Measurements from ENCODE around the gene GDPD4.

Gene GDPD4

DNA sequence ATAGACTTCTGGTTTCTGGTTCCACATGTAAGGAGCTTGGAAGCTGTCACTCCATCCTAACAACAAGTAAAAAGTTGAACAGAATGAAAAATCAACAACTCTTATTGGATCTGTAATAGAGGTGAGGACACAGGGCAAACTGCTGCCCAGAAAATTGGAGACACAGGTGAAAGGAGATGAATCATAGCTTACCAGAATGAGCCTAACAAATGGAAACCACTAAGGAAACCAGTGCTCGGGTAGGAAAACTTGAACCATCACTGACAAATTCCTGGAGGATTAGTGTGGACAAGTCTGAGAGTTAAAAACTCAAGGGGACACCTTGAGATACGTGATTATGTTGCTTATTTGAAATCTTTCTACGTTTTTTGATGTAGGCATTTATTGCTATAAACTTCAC is 52.1 kb downstream of the GDPD4 start:
- H3K9ac ChIP-seq (ENCODE audit: low read depth, low read length, poor library complexity, severe bottlenecking) = no peak overlapping the region
- no peaks in the 10 kb centered on the region for H3K9me2 ChIP-seq (replicated peaks; ENCODE audit: low read depth, low read length)
- no peak overlapping the region for H2AFZ ChIP-seq (ENCODE audit: low read length)
- H3K27me3 ChIP-seq (ENCODE audit: insufficient read depth, low read length, poor library complexity, severe bottlenecking) = no peaks in the 10 kb centered on the region
- H3K9me3 ChIP-seq (ENCODE audit: insufficient read depth, low read depth, low read length) = no peaks in the 10 kb centered on the region
- no peaks in the 10 kb centered on the region for H3K4me1 ChIP-seq (ENCODE audit: insufficient read depth, low read length, poor library complexity, severe bottlenecking)
- TF ChIP-seq, protein P1, sequence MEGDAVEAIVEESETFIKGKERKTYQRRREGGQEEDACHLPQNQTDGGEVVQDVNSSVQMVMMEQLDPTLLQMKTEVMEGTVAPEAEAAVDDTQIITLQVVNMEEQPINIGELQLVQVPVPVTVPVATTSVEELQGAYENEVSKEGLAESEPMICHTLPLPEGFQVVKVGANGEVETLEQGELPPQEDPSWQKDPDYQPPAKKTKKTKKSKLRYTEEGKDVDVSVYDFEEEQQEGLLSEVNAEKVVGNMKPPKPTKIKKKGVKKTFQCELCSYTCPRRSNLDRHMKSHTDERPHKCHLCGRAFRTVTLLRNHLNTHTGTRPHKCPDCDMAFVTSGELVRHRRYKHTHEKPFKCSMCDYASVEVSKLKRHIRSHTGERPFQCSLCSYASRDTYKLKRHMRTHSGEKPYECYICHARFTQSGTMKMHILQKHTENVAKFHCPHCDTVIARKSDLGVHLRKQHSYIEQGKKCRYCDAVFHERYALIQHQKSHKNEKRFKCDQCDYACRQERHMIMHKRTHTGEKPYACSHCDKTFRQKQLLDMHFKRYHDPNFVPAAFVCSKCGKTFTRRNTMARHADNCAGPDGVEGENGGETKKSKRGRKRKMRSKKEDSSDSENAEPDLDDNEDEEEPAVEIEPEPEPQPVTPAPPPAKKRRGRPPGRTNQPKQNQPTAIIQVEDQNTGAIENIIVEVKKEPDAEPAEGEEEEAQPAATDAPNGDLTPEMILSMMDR (conservative IDR thresholded peaks at IDR 0.05; ENCODE audit: low read length) = no peak
- no peak for TF ChIP-seq EZH2phosphoT487 (IDR thresholded peaks at IDR 0.05; ENCODE audit: borderline replicate concordance)
- no peaks in the 10 kb centered on the region for H3K79me2 ChIP-seq (ENCODE audit: insufficient read depth, low read length)
- no peaks in the 10 kb centered on the region for H3K36me3 ChIP-seq (ENCODE audit: insufficient read depth, low read length)
- no peak overlapping the region for H3K4me3 ChIP-seq (ENCODE audit: low read length, poor library complexity, severe bottlenecking)
- no peaks in the 10 kb centered on the region for H4K20me1 ChIP-seq (ENCODE audit: insufficient read depth, low read length, poor library complexity, severe bottlenecking)
- no peak overlapping the region for H3K4me2 ChIP-seq (ENCODE audit: low read depth, low read length, poor library complexity, severe bottlenecking)
- no peaks in the 10 kb centered on the region for H3F3A ChIP-seq (ENCODE audit: low read depth)

DNA sequence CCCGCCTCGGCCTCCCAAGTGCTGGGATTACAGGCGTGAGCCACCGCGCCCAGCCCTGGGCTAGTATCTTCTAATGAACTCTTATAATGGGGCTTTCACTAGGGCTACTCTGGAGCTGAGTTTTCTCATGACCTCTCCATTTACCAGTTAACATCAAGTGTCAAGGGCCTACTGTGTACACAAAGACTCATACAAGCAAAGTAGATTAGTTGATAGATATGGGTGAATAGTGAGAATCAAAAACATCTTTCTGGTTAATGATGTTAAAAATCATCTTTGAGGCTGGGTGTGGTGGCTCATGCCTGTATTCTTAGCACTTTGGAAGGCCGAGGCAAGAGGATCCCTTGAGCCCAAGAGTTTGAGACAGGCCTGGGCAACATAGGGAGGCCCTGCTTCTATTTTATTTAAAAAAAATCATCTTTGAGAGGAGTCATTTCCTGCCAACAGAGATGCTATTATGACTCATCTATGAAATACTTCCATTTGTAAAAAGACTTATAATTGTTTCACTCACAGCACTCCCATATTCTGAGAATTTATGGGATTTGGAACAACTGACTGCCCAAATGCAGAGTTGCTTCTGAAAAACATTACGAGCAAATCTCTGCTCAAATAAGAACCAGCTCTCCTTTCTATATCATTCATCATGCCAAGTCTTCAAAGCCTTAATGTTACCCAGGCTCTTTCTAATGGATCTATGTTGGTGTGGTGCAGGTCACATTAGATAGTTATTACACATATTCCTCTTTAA is 57.0 kb downstream of the GDPD4 start:
- Histone ChIP-seq H3K36me3 (ENCODE audit: insufficient read depth, low read length) (no peaks in the 10 kb centered on the region), H3F3A (ENCODE audit: low read depth) (no peaks in the 10 kb centered on the region), H2AFZ (ENCODE audit: low read length) (no peak overlapping the region), H3K4me2 (ENCODE audit: low read depth, low read length, poor library complexity, severe bottlenecking) (no peak overlapping the region), H3K9me3 (ENCODE audit: insufficient read depth, low read depth, low read length) (no peaks in the 10 kb centered on the region), H3K4me3 (ENCODE audit: low read length, poor library complexity, severe bottlenecking) (no peak overlapping the region), H3K9ac (ENCODE audit: low read depth, low read length, poor library complexity, severe bottlenecking) (no peak overlapping the region), H3K27me3 (ENCODE audit: insufficient read depth, low read length, poor library complexity, severe bottlenecking) (no peaks in the 10 kb centered on the region), H3K79me2 (ENCODE audit: insufficient read depth, low read length) (no peaks in the 10 kb centered on the region), H3K4me1 (ENCODE audit: insufficient read depth, low read length, poor library complexity, severe bottlenecking) (no peaks in the 10 kb centered on the region), H4K20me1 (ENCODE audit: insufficient read depth, low read length, poor library complexity, severe bottlenecking) (no peaks in the 10 kb centered on the region), H3K9me2 (replicated peaks; ENCODE audit: low read depth, low read length) (no peaks in the 10 kb centered on the region)
- TF ChIP-seq, protein P1 (conservative IDR thresholded peaks at IDR 0.05; ENCODE audit: low read length) = no peak
- TF ChIP-seq EZH2phosphoT487 (IDR thresholded peaks at IDR 0.05; ENCODE audit: borderline replicate concordance) = no peak

DNA sequence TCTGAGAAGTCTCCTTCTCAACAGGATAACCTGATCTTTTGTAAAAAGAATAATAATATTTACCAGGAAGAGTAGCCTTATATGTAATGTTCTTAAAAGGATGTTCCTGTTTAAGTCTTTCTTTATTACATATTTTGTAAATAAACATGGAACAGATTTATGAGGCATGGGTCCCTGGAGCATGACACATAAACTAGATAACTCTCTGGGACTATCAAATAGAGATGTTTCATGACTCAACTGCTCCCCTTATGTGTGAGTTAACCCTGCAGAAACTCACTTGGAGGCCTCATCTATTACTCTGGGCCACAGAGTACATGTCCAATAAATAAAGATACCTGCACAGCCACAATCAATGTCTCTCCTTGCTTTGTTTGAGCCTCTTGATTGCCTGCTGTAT is 64.6 kb downstream of the GDPD4 start:
- Histone ChIP-seq H4K20me1 (ENCODE audit: insufficient read depth, low read length, poor library complexity, severe bottlenecking) (no peaks in the 10 kb centered on the region), H3K4me2 (ENCODE audit: low read depth, low read length, poor library complexity, severe bottlenecking) (no peak overlapping the region), H3K4me1 (ENCODE audit: insufficient read depth, low read length, poor library complexity, severe bottlenecking) (no peaks in the 10 kb centered on the region), H3K4me3 (ENCODE audit: low read length, poor library complexity, severe bottlenecking) (no peak overlapping the region), H3K79me2 (ENCODE audit: insufficient read depth, low read length) (no peaks in the 10 kb centered on the region), H3K9ac (ENCODE audit: low read depth, low read length, poor library complexity, severe bottlenecking) (no peak overlapping the region), H3K36me3 (ENCODE audit: insufficient read depth, low read length) (no peaks in the 10 kb centered on the region), H3K27me3 (ENCODE audit: insufficient read depth, low read length, poor library complexity, severe bottlenecking) (no peaks in the 10 kb centered on the region), H3F3A (ENCODE audit: low read depth) (no peaks in the 10 kb centered on the region), H3K9me2 (replicated peaks; ENCODE audit: low read depth, low read length) (no peaks in the 10 kb centered on the region), H2AFZ (ENCODE audit: low read length) (no peak overlapping the region), H3K9me3 (ENCODE audit: insufficient read depth, low read depth, low read length) (no peaks in the 10 kb centered on the region)
- TF ChIP-seq EZH2phosphoT487 (IDR thresholded peaks at IDR 0.05; ENCODE audit: borderline replicate concordance) = no peak
- TF ChIP-seq, protein P1 (conservative IDR thresholded peaks at IDR 0.05; ENCODE audit: low read length) = no peak
